A673 (cell line): ENCODE data around the gene HDGFL2.

Source experiments
- CTCF ChIP-seq: fragments of 300-800, 200-600 bp; sonication (generic); conservative IDR thresholded peaks from 2 replicates; pipeline ENCODE4 v1.5.1; 2017; ENCODE audit warnings: low read depth, mild to moderate bottlenecking, antibody characterized with exemption, low read length, moderate library complexity, mixed read lengths
- EZH2 ChIP-seq: fragments of 200-600 bp; sonication (generic); IDR thresholded peaks from 2 replicates; pipeline ENCODE4 v1.6.1; 2017; ENCODE audit warnings: borderline replicate concordance, low read depth, mild to moderate bottlenecking, mixed read lengths, antibody characterized with exemption, low read length; ENCODE audit not compliant: poor library complexity, severe bottlenecking

GRCh38 chr19:4522291-4523002 lies 50.4 kb downstream of the HDGFL2 start:
- TF ChIP-seq CTCF: no peak
- TF ChIP-seq EZH2: no peak
